Astrocyte (in vitro differentiated cells and primary cell): Measurements from ENCODE around the gene KCNJ12. TPM values are rescaled to one million over a fixed set of nuclear protein-coding genes. Genes with fewer than 3 reads are reported as not detected.

ENCODE experiments used
- DNase-seq: peaks from one replicate; pipeline ENCODE4 v3.0.0-alpha.2; 2010; ENCODE audit warnings: low read depth
- FAIRE-seq: peaks from 2 replicates; lab custom pipeline; 2011; peaks lifted over from hg19 to GRCh38; lab: Jason Lieb, UNC
- H2AFZ ChIP-seq: 2 replicates; pipeline ENCODE4 v1.6.0; 2012; ENCODE audit warnings: low read depth, low read length, inconsistent platforms
- H3K27ac ChIP-seq: 2 replicates; pipeline ENCODE4 v1.5.1; 2011; ENCODE audit warnings: low read depth, low read length, inconsistent platforms
- H3K27me3 ChIP-seq: 2 replicates; pipeline ENCODE4 v1.6.0; 2011; ENCODE audit warnings: low read length, inconsistent platforms; ENCODE audit not compliant: insufficient read depth
- H3K36me3 ChIP-seq: 2 replicates; pipeline ENCODE4 v1.5.1; 2011; ENCODE audit warnings: low read length, inconsistent platforms; ENCODE audit not compliant: insufficient read depth
- H3K4me1 ChIP-seq: 2 replicates; pipeline ENCODE4 v1.5.1; 2011; ENCODE audit warnings: low read length, inconsistent platforms; ENCODE audit not compliant: insufficient read depth
- H3K4me2 ChIP-seq: 2 replicates; pipeline ENCODE4 v1.6.0; 2012; ENCODE audit warnings: low read length, inconsistent platforms
- H3K4me3 ChIP-seq: 2 replicates; pipeline ENCODE4 v1.5.1; 2011; ENCODE audit warnings: low read depth, mild to moderate bottlenecking, low read length, inconsistent platforms; ENCODE audit not compliant: insufficient read depth
- H3K79me2 ChIP-seq: 2 replicates; pipeline ENCODE4 v1.6.0; 2012; ENCODE audit warnings: mild to moderate bottlenecking, low read length, inconsistent platforms; ENCODE audit not compliant: insufficient read depth
- H3K9ac ChIP-seq: 2 replicates; pipeline ENCODE4 v1.6.0; 2012; ENCODE audit warnings: mild to moderate bottlenecking, low read length, inconsistent platforms
- H3K9me3 ChIP-seq: 2 replicates; pipeline ENCODE4 v1.5.1; 2012; ENCODE audit warnings: low read depth, mild to moderate bottlenecking, low read length, inconsistent platforms; ENCODE audit not compliant: insufficient read depth
- H4K20me1 ChIP-seq: 2 replicates; pipeline ENCODE4 v1.6.0; 2012; ENCODE audit warnings: low read length, inconsistent platforms; ENCODE audit not compliant: insufficient read depth
- H3K27ac Mint-ChIP-seq: one replicate; pipeline ENCODE4 v1.8.0; 2021; ENCODE audit warnings: mild to moderate bottlenecking, mixed read lengths; ENCODE audit not compliant: unreplicated experiment
- H3K27me3 Mint-ChIP-seq: one replicate; pipeline ENCODE4 v1.8.0; 2021; ENCODE audit warnings: low read depth, mixed read lengths; ENCODE audit not compliant: unreplicated experiment
- H3K36me3 Mint-ChIP-seq: one replicate; pipeline ENCODE4 v1.8.0; 2021; ENCODE audit warnings: low read depth, mixed read lengths; ENCODE audit not compliant: unreplicated experiment
- H3K4me1 Mint-ChIP-seq: one replicate; pipeline ENCODE4 v1.8.0; 2021; ENCODE audit warnings: low read depth, mixed read lengths; ENCODE audit not compliant: unreplicated experiment
- H3K4me3 Mint-ChIP-seq: one replicate; pipeline ENCODE4 v1.8.0; 2021; ENCODE audit warnings: mild to moderate bottlenecking, moderate library complexity, mixed read lengths; ENCODE audit not compliant: unreplicated experiment
- H3K9me3 Mint-ChIP-seq: one replicate; pipeline ENCODE4 v1.8.0; 2021; ENCODE audit warnings: mild to moderate bottlenecking, mixed read lengths; ENCODE audit not compliant: unreplicated experiment
- CTCF ChIP-seq: IDR thresholded peaks from 2 replicates; pipeline ENCODE4 v1.5.1; 2011; ENCODE audit warnings: low read depth, mild to moderate bottlenecking, inconsistent platforms, low read length, moderate library complexity; ENCODE audit not compliant: insufficient read depth
- EZH2 ChIP-seq: IDR thresholded peaks from 2 replicates; pipeline ENCODE4 v1.6.1; 2012; ENCODE audit warnings: mild to moderate bottlenecking, low read length, inconsistent platforms; ENCODE audit not compliant: insufficient read depth
- total RNA-seq: library from RNA; stranded (reverse); gene quantifications from 2 replicates; pipeline ENCODE4 v1.2.1, GENCODE V29; 2021

Gene KCNJ12
- total RNA-seq, 1 donor from 2014 or later, result 1.2 TPM

DNA sequence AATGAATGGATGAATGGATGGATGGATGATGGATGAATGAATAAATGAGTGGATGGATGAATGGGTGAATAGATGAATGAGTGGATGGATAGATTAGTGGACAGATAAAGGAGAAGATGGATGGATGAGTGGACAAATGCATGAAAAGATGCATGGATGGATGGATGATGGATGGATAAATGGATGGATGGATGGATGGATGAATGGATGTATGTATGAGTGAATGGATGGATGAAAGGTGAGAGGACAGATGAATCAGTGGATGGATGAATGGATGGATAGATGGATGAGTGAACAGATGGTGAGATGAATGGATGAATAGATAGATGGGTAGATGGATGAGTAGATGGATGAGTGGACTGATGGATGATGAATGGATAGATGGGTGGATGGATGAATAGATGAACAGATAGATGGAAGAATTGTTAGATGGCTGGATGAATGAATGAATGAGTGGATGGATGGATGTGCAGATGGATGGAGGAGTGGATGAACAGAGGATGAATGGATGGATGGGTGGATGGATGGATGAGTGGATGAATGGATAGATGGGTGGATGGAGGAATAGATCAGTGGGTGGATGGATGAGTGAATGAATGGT is 13.7 kb upstream of the KCNJ12 start:
- no peaks in the 10 kb centered on the region for H3K9me3 ChIP-seq
- no peaks in the 10 kb centered on the region for H3K36me3 ChIP-seq
- H3K27ac Mint-ChIP-seq, result no peak overlapping the region
- peaks cover 8% of the 10 kb centered on the region for H3K27me3 ChIP-seq
- H3K4me2 ChIP-seq, result no peak overlapping the region
- no peak overlapping the region for H3K9ac ChIP-seq
- H2AFZ ChIP-seq, result no peak overlapping the region
- no peaks in the 10 kb centered on the region for H4K20me1 ChIP-seq
- H3K27me3 Mint-ChIP-seq, result peaks cover 42% of the 10 kb centered on the region
- H3K4me1 Mint-ChIP-seq, result peaks cover 5% of the 10 kb centered on the region
- no peak overlapping the region for H3K4me3 Mint-ChIP-seq
- no peak overlapping the region for H3K27ac ChIP-seq
- FAIRE-seq (no peak), DNase-seq (no peak)
- H3K79me2 ChIP-seq, result no peaks in the 10 kb centered on the region
- TF ChIP-seq EZH2 (no peak), CTCF (no peak)
- no peaks in the 10 kb centered on the region for H3K9me3 Mint-ChIP-seq
- no peak overlapping the region for H3K4me3 ChIP-seq
- no peaks in the 10 kb centered on the region for H3K4me1 ChIP-seq
- no peaks in the 10 kb centered on the region for H3K36me3 Mint-ChIP-seq

- Histone ChIP-seq H3K79me2 (no peaks in the 10 kb centered on the region), H3K4me2 (no peak overlapping the region), H3K36me3 (no peaks in the 10 kb centered on the region), H4K20me1 (no peaks in the 10 kb centered on the region), H3K4me1 (no peaks in the 10 kb centered on the region), H3K4me3 (no peak overlapping the region), H3K27me3 (peaks cover 9% of the 10 kb centered on the region), H2AFZ (no peak overlapping the region), H3K27ac (no peak overlapping the region), H3K9ac (no peak overlapping the region), H3K9me3 (no peaks in the 10 kb centered on the region)
- FAIRE-seq (no peak), DNase-seq (no peak)
- H3K4me3 Mint-ChIP-seq, result no peak overlapping the region
- peaks cover 5% of the 10 kb centered on the region for H3K4me1 Mint-ChIP-seq
- no peaks in the 10 kb centered on the region for H3K9me3 Mint-ChIP-seq
- no peak overlapping the region for H3K27ac Mint-ChIP-seq
- peaks cover 42% of the 10 kb centered on the region for H3K27me3 Mint-ChIP-seq
- no peaks in the 10 kb centered on the region for H3K36me3 Mint-ChIP-seq
- no peak for TF ChIP-seq CTCF
- TF ChIP-seq EZH2, result no peak
These were observed 12.1 kb upstream of the KCNJ12 start for GRCh38 chr17:21363776-21364642.

- H3K27me3 Mint-ChIP-seq, result peaks cover 39% of the 10 kb centered on the region
- H3K4me1 Mint-ChIP-seq, result peaks cover under 1% of the 10 kb centered on the region
These were observed 11.1 kb upstream of the KCNJ12 start for GRCh38 chr17:21365016-21365415.

More at GRCh38 chr17:21365016-21365415, 11.1 kb upstream of the KCNJ12 start:
- Histone ChIP-seq H3K36me3 (no peaks in the 10 kb centered on the region), H3K79me2 (no peaks in the 10 kb centered on the region), H3K9ac (no peak overlapping the region), H3K4me2 (no peak overlapping the region), H4K20me1 (no peaks in the 10 kb centered on the region), H3K27ac (no peak overlapping the region), H2AFZ (no peak overlapping the region), H3K9me3 (no peaks in the 10 kb centered on the region), H3K27me3 (peaks cover 5% of the 10 kb centered on the region), H3K4me1 (no peaks in the 10 kb centered on the region), H3K4me3 (no peak overlapping the region)
- no peak overlapping the region for H3K27ac Mint-ChIP-seq
- H3K4me3 Mint-ChIP-seq, result no peak overlapping the region
- H3K9me3 Mint-ChIP-seq, result no peaks in the 10 kb centered on the region
- H3K36me3 Mint-ChIP-seq, result no peaks in the 10 kb centered on the region
- no peak for FAIRE-seq
- DNase-seq, result no peak
- TF ChIP-seq EZH2, result no peak
